PC-3 (cell line): Measurements from ENCODE around the gene CCL1.

ENCODE experiments used
- EZH2 ChIP-seq: fragments of 300-600 bp; sonication (generic); IDR thresholded peaks from one replicate; pipeline ENCODE4 v1.6.1; 2017; ENCODE audit warnings: antibody characterized with exemption, mild to moderate bottlenecking, low read length; ENCODE audit not compliant: unreplicated experiment
- TF ChIP-seq, protein P1 (sequence below): fragments of 300-600 bp; sonication (generic); conservative IDR thresholded peaks from 2 replicates; pipeline ENCODE4 v1.5.1; 2017; ENCODE audit warnings: antibody characterized with exemption, low read depth, mild to moderate bottlenecking, low read length

GRCh38 chr17:34384822-34385605, 22.0 kb upstream of the CCL1 start:
- TF ChIP-seq, protein P1, sequence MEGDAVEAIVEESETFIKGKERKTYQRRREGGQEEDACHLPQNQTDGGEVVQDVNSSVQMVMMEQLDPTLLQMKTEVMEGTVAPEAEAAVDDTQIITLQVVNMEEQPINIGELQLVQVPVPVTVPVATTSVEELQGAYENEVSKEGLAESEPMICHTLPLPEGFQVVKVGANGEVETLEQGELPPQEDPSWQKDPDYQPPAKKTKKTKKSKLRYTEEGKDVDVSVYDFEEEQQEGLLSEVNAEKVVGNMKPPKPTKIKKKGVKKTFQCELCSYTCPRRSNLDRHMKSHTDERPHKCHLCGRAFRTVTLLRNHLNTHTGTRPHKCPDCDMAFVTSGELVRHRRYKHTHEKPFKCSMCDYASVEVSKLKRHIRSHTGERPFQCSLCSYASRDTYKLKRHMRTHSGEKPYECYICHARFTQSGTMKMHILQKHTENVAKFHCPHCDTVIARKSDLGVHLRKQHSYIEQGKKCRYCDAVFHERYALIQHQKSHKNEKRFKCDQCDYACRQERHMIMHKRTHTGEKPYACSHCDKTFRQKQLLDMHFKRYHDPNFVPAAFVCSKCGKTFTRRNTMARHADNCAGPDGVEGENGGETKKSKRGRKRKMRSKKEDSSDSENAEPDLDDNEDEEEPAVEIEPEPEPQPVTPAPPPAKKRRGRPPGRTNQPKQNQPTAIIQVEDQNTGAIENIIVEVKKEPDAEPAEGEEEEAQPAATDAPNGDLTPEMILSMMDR: no peak
- no peak for TF ChIP-seq EZH2
